HFFc6 (cell line): Measurements from ENCODE around the gene TMC7. TPM values are rescaled to one million over a fixed set of nuclear protein-coding genes. Genes with fewer than 3 reads are reported as not detected.

Experiments used
- DNase-seq: peaks from one replicate; pipeline ENCODE4 v3.0.0-alpha.2; 2018
- H3K27ac Mint-ChIP-seq: 2 replicates; pipeline ENCODE4 v1.8.0; 2020; ENCODE audit warnings: mild to moderate bottlenecking, mixed read lengths
- H3K27me3 Mint-ChIP-seq: 2 replicates; pipeline ENCODE4 v1.8.0; 2021; ENCODE audit warnings: mild to moderate bottlenecking, moderate library complexity, mixed read lengths; ENCODE audit not compliant: insufficient read depth
- H3K36me3 Mint-ChIP-seq: 2 replicates; pipeline ENCODE4 v1.8.0; 2021; ENCODE audit warnings: low read depth, mixed read lengths
- H3K4me1 Mint-ChIP-seq: 2 replicates; pipeline ENCODE4 v1.8.0; 2020; ENCODE audit warnings: low read depth, mixed read lengths
- H3K4me3 Mint-ChIP-seq: 2 replicates; pipeline ENCODE4 v1.8.0; 2020; ENCODE audit warnings: mild to moderate bottlenecking, moderate library complexity, mixed read lengths
- H3K9me3 Mint-ChIP-seq: 2 replicates; pipeline ENCODE4 v1.8.0; 2020; ENCODE audit warnings: mild to moderate bottlenecking, mixed read lengths
- CTCF ChIP-seq: fragments of 200-600 bp; sonication (generic); IDR thresholded peaks from 2 replicates; pipeline ENCODE4 v1.5.0; 2021; ENCODE audit warnings: antibody characterized with exemption, mild to moderate bottlenecking
- total RNA-seq, 6 experiments: library from RNA; stranded (reverse); fragmentation: NEBNext Ultra II Directional; extraction: Animal tissue kit (Norgen Biotek cat#: 25700); gene quantifications; 2 replicates in 1 of 6; 3 replicates in 5 of 6; pipeline ENCODE4 v1.2.3, GENCODE V29; 2021

TMC7 gene
- total RNA-seq, 6 experiments from 2014 or later: 0.35 to 1.1 (median 0.58) TPM

- no peak overlapping the region for H3K4me3 Mint-ChIP-seq
- no peaks in the 10 kb centered on the region for H3K9me3 Mint-ChIP-seq
- TF ChIP-seq CTCF: no peak
- H3K27me3 Mint-ChIP-seq: no peaks in the 10 kb centered on the region; the same call in 1 of the 2 replicates
- H3K36me3 Mint-ChIP-seq: no peaks in the 10 kb centered on the region
- H3K27ac Mint-ChIP-seq: no peak overlapping the region
- DNase-seq: no peak
- peaks cover 23% of the 10 kb centered on the region for H3K4me1 Mint-ChIP-seq
These were observed 120.9 kb downstream of the TMC7 start for GRCh38 chr16:19104607-19105006.

- H3K36me3 Mint-ChIP-seq: no peaks in the 10 kb centered on the region
- H3K4me3 Mint-ChIP-seq: no peak overlapping the region
- no peak for TF ChIP-seq CTCF
- no peak overlapping the region for H3K27ac Mint-ChIP-seq
- DNase-seq: no peak
- H3K4me1 Mint-ChIP-seq: peaks cover 23% of the 10 kb centered on the region
- no peaks in the 10 kb centered on the region; the same call in 1 of the 2 replicates for H3K27me3 Mint-ChIP-seq
- no peaks in the 10 kb centered on the region for H3K9me3 Mint-ChIP-seq
These were observed 121.4 kb downstream of the TMC7 start for GRCh38 chr16:19105131-19105530.

GRCh38 chr16:19105891-19106624, 122.3 kb downstream of the TMC7 start:
- TF ChIP-seq CTCF: no peak
- Mint-ChIP-seq H3K4me3 (no peak overlapping the region), H3K9me3 (no peaks in the 10 kb centered on the region), H3K27ac (no peak overlapping the region), H3K4me1 (peaks cover 23% of the 10 kb centered on the region), H3K27me3 (no peaks in the 10 kb centered on the region), H3K36me3 (no peaks in the 10 kb centered on the region)
- DNase-seq: no peak

GRCh38 chr16:19106625-19107020, 122.9 kb downstream of the TMC7 start:
- Mint-ChIP-seq H3K4me1 (peaks cover 23% of the 10 kb centered on the region), H3K9me3 (no peaks in the 10 kb centered on the region), H3K36me3 (no peaks in the 10 kb centered on the region), H3K4me3 (no peak overlapping the region), H3K27ac (no peak overlapping the region), H3K27me3 (no peaks in the 10 kb centered on the region)
- DNase-seq: no peak
- no peak for TF ChIP-seq CTCF

- no peak for TF ChIP-seq CTCF
- Mint-ChIP-seq H3K9me3 (no peaks in the 10 kb centered on the region), H3K27ac (no peak overlapping the region), H3K36me3 (no peaks in the 10 kb centered on the region), H3K27me3 (no peaks in the 10 kb centered on the region), H3K4me1 (peaks cover 30% of the 10 kb centered on the region), H3K4me3 (no peak overlapping the region)
- no peak for DNase-seq
These were observed 124.9 kb downstream of the TMC7 start for GRCh38 chr16:19108409-19109287.
